Esophagus muscularis mucosa (tissue), 4 donors: Measurements from ENCODE around the gene ITPR1. TPM values are rescaled to one million over a fixed set of nuclear protein-coding genes. Genes with fewer than 3 reads are reported as not detected.

Experiments
- DNase-seq: peaks from one replicate; pipeline ENCODE4 v3.0.0-alpha.2; 2017; ENCODE audit errors: extremely low spot score
- H3K27ac ChIP-seq, 4 donors: fragments of 200-600 bp; sonication (generic); replicated peaks in 1 of 4; 1 replicate in 3 of 4; 2 replicates in 1 of 4; pipeline ENCODE4 v1.5.1; 2016 to 2019; ENCODE audit warnings: mild to moderate bottlenecking in 1 of 4
- H3K27me3 ChIP-seq, 4 donors: fragments of 200-600 bp; sonication (generic); one replicate each; pipeline versions ENCODE4 v1.5.1 to v1.6.0; 2016 to 2019
- H3K36me3 ChIP-seq, 4 donors: fragments of 200-600 bp; sonication (generic); one replicate each; pipeline ENCODE4 v1.5.1; 2016 to 2019
- H3K4me1 ChIP-seq, 4 donors: fragments of 200-600 bp; sonication (generic); one replicate each; pipeline ENCODE4 v1.5.1; 2016 to 2019
- H3K4me3 ChIP-seq, 4 donors: fragments of 200-600 bp; sonication (generic); 1 replicate in 2 of 4; 2 replicates in 2 of 4; pipeline ENCODE4 v1.5.1; 2016 to 2019; ENCODE audit warnings: mild to moderate bottlenecking in 4 of 4, moderate library complexity in 1 of 4
- H3K9me3 ChIP-seq, 4 donors: fragments of 200-600 bp; sonication (generic); 1 replicate in 3 of 4; 2 replicates in 1 of 4; pipeline ENCODE4 v1.5.1; 2016 to 2019
- CTCF ChIP-seq, 3 experiments: fragments of 200-600 bp in 2 of 3; fragments of 450-650 bp in 1 of 3; sonication (generic) in 2 of 3; IDR thresholded peaks; one replicate each; pipeline ENCODE4 v1.5.1; 2017 to 2019; ENCODE audit warnings: antibody characterized with exemption in 3 of 3, mild to moderate bottlenecking in 2 of 3, moderate library complexity in 1 of 3
- EP300 ChIP-seq: sonication (generic); formaldehyde crosslinking; IDR thresholded peaks from one replicate; pipeline ENCODE4 v1.6.1; 2017; ENCODE audit warnings: antibody characterized with exemption
- POLR2A ChIP-seq: fragments of 450-650 bp; IDR thresholded peaks from one replicate; pipeline ENCODE4 v1.6.1; 2017; ENCODE audit warnings: antibody characterized with exemption, moderate library complexity, mild to moderate bottlenecking, low read depth
- POLR2AphosphoS5 ChIP-seq, 2 donors: sonication (generic); formaldehyde crosslinking; IDR thresholded peaks; one replicate each; pipeline ENCODE4 v1.6.1; 2017; ENCODE audit warnings: antibody characterized with exemption in 2 of 2
- WGBS: methylation state at CpG from one replicate; pipeline ENCODE4 v1.1.5; 2018; 5-methylcytosine and 5-hydroxymethylcytosine counted together
- intact Hi-C: fragments of 100-400 bp; cut with DNase I; formaldehyde crosslinking; loops from one replicate; pipeline ENCODE4 v1.15.1; 2023
- total RNA-seq, 4 donors: library from RNA; depleted of rRNA; stranded (reverse); fragments of >200 nt; gene quantifications; one replicate each; pipeline versions ENCODE4 v1.1.0 to v1.2.1, GENCODE V29; 2016

The ITPR1 gene
- total RNA-seq, 4 donors from 2014 or later, result 204 to 271 (median 222) TPM

- Histone ChIP-seq H3K9me3 (no peaks in the 10 kb centered on the region), H3K4me1 (peaks cover 11 to 32% (median 29%) of the 10 kb centered on the region in 4 donors), H3K36me3 (no peaks in the 10 kb centered on the region), H3K27ac (no peak overlapping the region), H3K4me3 (no peak overlapping the region), H3K27me3 (no peaks in the 10 kb centered on the region)
- TF ChIP-seq EP300 (no peak), POLR2A (no peak), POLR2AphosphoS5 (IDR thresholded peaks at IDR 0.05) (no peak), CTCF (IDR thresholded peaks at IDR 0.05) (no peak)
- intact Hi-C loops, result no loop called here
- no peak for DNase-seq
- WGBS, result 92% methylated on average over 10 of the region's 10 CpGs
These were observed 401.9 kb downstream of the ITPR1 start for GRCh38 chr3:4894891-4895530.

GRCh38 chr3:4895838-4896237 is 402.7 kb downstream of the ITPR1 start:
- Histone ChIP-seq H3K4me1 (peaks cover 11 to 33% (median 26%) of the 10 kb centered on the region in 4 donors), H3K27me3 (no peaks in the 10 kb centered on the region), H3K9me3 (no peaks in the 10 kb centered on the region), H3K27ac (no peak overlapping the region), H3K4me3 (no peak overlapping the region), H3K36me3 (no peaks in the 10 kb centered on the region)
- intact Hi-C loops, result no loop called here
- 69% methylated on average over 3 of the region's 3 CpGs for WGBS
- TF ChIP-seq CTCF (IDR thresholded peaks at IDR 0.05) (no peak), POLR2A (no peak), EP300 (no peak), POLR2AphosphoS5 (IDR thresholded peaks at IDR 0.05) (no peak)
- DNase-seq, result no peak

Other genes with a start within 250 kb of the ITPR1 start
- 10 to 100 TPM; 28.5 to 42.6 (median 31.4) TPM for gene SETMAR, start 190.0 kb upstream of the ITPR1 start, total RNA-seq
- gene SUMF1, start 26.1 kb upstream of the ITPR1 start, total RNA-seq, result 10 to 100 TPM; 28.7 to 49.0 (median 41.6) TPM